K562 (cell line): Measurements from ENCODE around the gene PLSCR3. TPM values are rescaled to one million over a fixed set of nuclear protein-coding genes. Genes with fewer than 3 reads are reported as not detected.

Source experiments
- CLOCK ChIP-seq: fragments of 250-450 bp; sonication (Bioruptor Pico); IDR thresholded peaks from 2 replicates; pipeline ENCODE4 v1.4.0; 2020; ENCODE audit warnings: mild to moderate bottlenecking, moderate library complexity, borderline replicate concordance
- E2F6 ChIP-seq, 2 experiments: IDR thresholded peaks; 2 replicates each; pipeline ENCODE4 v1.6.1; 2011; ENCODE audit warnings: borderline replicate concordance in 1 of 2, control low read depth in 1 of 2, low read depth in 1 of 2, low read length in 1 of 2, mild to moderate bottlenecking in 1 of 2, mixed read lengths in 1 of 2, moderate library complexity in 1 of 2; ENCODE audit not compliant: insufficient read depth in 1 of 2, insufficient read length in 1 of 2, poor library complexity in 1 of 2, severe bottlenecking in 1 of 2; ENCODE audit errors: extremely low read depth in 1 of 2
- KDM2B ChIP-seq: fragments of 250-450 bp; sonication (Bioruptor Pico); IDR thresholded peaks from 2 replicates; pipeline ENCODE4 v1.8.0; 2021; ENCODE audit warnings: mild to moderate bottlenecking, moderate library complexity
- KLF10 ChIP-seq: fragments of 250-450 bp; sonication (Bioruptor Pico); IDR thresholded peaks from 2 replicates; pipeline ENCODE4 v1.6.1; 2021; ENCODE audit warnings: matching md5 sums
- KLF6 ChIP-seq: fragments of 250-450 bp; sonication (Bioruptor Pico); IDR thresholded peaks from 2 replicates; pipeline ENCODE4 v1.4.0; 2020; ENCODE audit warnings: mild to moderate bottlenecking, moderate library complexity, borderline replicate concordance
- MCM3 ChIP-seq: fragments of 450-650 bp; IDR thresholded peaks from 2 replicates; pipeline ENCODE4 v1.6.1; 2016
- MED1 ChIP-seq: sonication (generic); formaldehyde crosslinking; IDR thresholded peaks from 2 replicates; pipeline ENCODE4 v1.8.1; 2023; ENCODE audit warnings: missing genetic modification reagents, borderline replicate concordance
- MEF2A ChIP-seq: IDR thresholded peaks from 2 replicates; pipeline ENCODE4 v1.6.1; 2011; ENCODE audit warnings: low read depth, mild to moderate bottlenecking, low read length, moderate library complexity; ENCODE audit not compliant: control insufficient read depth
- NCOA2 ChIP-seq, 2 experiments: fragments of 450-650 bp; IDR thresholded peaks; 2 replicates each; pipeline ENCODE4 v1.6.1; 2018; ENCODE audit warnings: mild to moderate bottlenecking in 2 of 2, moderate library complexity in 1 of 2; ENCODE audit not compliant: partially characterized antibody in 2 of 2
- NFIX ChIP-seq: fragments of 250-450 bp; sonication (Bioruptor Pico); IDR thresholded peaks from 2 replicates; pipeline ENCODE4 v1.4.0; 2020; ENCODE audit warnings: low read depth, mild to moderate bottlenecking, moderate library complexity
- RAD51 ChIP-seq: fragments of 450-650 bp; IDR thresholded peaks from 2 replicates; pipeline ENCODE4 v1.7.1; 2016; ENCODE audit warnings: low read depth, mild to moderate bottlenecking, borderline replicate concordance
- SAP30 ChIP-seq: fragments of 200-600 bp; sonication (generic); IDR thresholded peaks from 2 replicates; pipeline ENCODE4 v1.6.1; 2012; ENCODE audit warnings: borderline replicate concordance, low read depth, mild to moderate bottlenecking, moderate library complexity, low read length, control low read depth, inconsistent platforms; ENCODE audit not compliant: insufficient read depth, poor library complexity, severe bottlenecking
- SRSF7 ChIP-seq: fragments of 200-400 bp; formaldehyde crosslinking; optimal IDR thresholded peaks from 2 replicates; pipeline ENCODE3; 2017; ENCODE audit warnings: mild to moderate bottlenecking, low read depth, low read length
- TCF7 ChIP-seq: sonication (generic); IDR thresholded peaks from 2 replicates; pipeline ENCODE4 v1.6.1; 2016; ENCODE audit warnings: antibody characterized with exemption, borderline replicate concordance
- ZKSCAN1 ChIP-seq: fragments of 150-350 bp; IDR thresholded peaks from 2 replicates; pipeline ENCODE4 v1.6.1; 2016; ENCODE audit warnings: low read depth, low read length
- ZNF695 ChIP-seq: fragments of 450-650 bp; formaldehyde crosslinking; IDR thresholded peaks from 2 replicates; pipeline ENCODE4 v1.4.0; 2020; ENCODE audit warnings: mild to moderate bottlenecking, moderate library complexity
- ZNF76 ChIP-seq: fragments of 250-450 bp; sonication (Bioruptor Pico); IDR thresholded peaks from 2 replicates; pipeline ENCODE4 v1.4.0; 2020; ENCODE audit warnings: mild to moderate bottlenecking, moderate library complexity, borderline replicate concordance
- polyA plus RNA-seq, 8 experiments: library from polyadenylated mRNA; depleted of rRNA in 4 of 8; stranded (reverse) in 5 of 8; unstranded in 3 of 8; fragments of >200 nt; fragmentation: Nextera tagmentation in 2 of 8; fragmentation: Illumina TruSeq in 1 of 8; extraction: Ambion mirVana in 2 of 8; extraction: Trizol in 1 of 8; gene quantifications; 2 replicates each; pipeline versions ENCODE4 v1.2.1 to v1.2.3, GENCODE V29; 2011 to 2014; ENCODE audit warnings: inconsistent platforms in 1 of 8, missing spikeins in 1 of 8
- total RNA-seq, 7 experiments: library from RNA; depleted of rRNA in 6 of 7; stranded (reverse); fragments of >200 nt in 6 of 7; fragmentation: Illumina TruSeq in 2 of 7; extraction: Trizol in 2 of 7; gene quantifications; 2 replicates each; pipeline versions ENCODE4 v1.2.1 to v1.2.3, GENCODE V29; 2011 to 2021; ENCODE audit warnings: low replicate concordance in 1 of 7
- TF ChIP-seq, protein P1 (sequence below): conservative IDR thresholded peaks from 2 replicates; pipeline ENCODE4 v1.6.1; 2011; ENCODE audit warnings: low read depth, mild to moderate bottlenecking, low read length; ENCODE audit not compliant: control insufficient read depth
- TF ChIP-seq, protein P2 (sequence below): IDR thresholded peaks from 2 replicates; pipeline ENCODE4 v1.6.1; 2011; ENCODE audit warnings: borderline replicate concordance, low read depth, mild to moderate bottlenecking, moderate library complexity, low read length; ENCODE audit not compliant: insufficient read depth, poor library complexity, severe bottlenecking

PLSCR3 gene
- total and polyA plus RNA-seq, 9 of the 15 experiments (the other 6 are each of a cell fraction or from before 2014, with no cell fraction given): 3.2 to 16.8 (median 4.5) TPM

- TF ChIP-seq KDM2B (CRISPR knock-in tag) (no peak), ZNF695 (CRISPR knock-in tag) (no peak), SAP30 (peak; percentile 57), ZNF76 (no peak), NFIX (CRISPR knock-in tag) (no peak), MED1 (CRISPR knock-in tag) (no peak), KLF6 (CRISPR knock-in tag) (no peak), MEF2A (no peak), CLOCK (CRISPR knock-in tag) (no peak), MCM3 (no peak), SRSF7 (no peak), ZKSCAN1 (0 out of 2 replicates have a peak, but pooled peaks have one; percentile 13), TCF7 (no peak), KLF10 (no peak), E2F6 (IDR thresholded peaks at IDR 0.05; ENCODE audit: borderline replicate concordance in 1 of 2, extremely low read depth in 1 of 2, insufficient read depth in 1 of 2, insufficient read length in 1 of 2, low read depth in 1 of 2, low read length in 1 of 2, poor library complexity in 1 of 2, severe bottlenecking in 1 of 2) (peak; percentile 31 to 57), NCOA2 (IDR thresholded peaks at IDR 0.05; ENCODE audit: partially characterized antibody in 2 of 2) (no peak), RAD51 (no peak)
- TF ChIP-seq, protein P1, sequence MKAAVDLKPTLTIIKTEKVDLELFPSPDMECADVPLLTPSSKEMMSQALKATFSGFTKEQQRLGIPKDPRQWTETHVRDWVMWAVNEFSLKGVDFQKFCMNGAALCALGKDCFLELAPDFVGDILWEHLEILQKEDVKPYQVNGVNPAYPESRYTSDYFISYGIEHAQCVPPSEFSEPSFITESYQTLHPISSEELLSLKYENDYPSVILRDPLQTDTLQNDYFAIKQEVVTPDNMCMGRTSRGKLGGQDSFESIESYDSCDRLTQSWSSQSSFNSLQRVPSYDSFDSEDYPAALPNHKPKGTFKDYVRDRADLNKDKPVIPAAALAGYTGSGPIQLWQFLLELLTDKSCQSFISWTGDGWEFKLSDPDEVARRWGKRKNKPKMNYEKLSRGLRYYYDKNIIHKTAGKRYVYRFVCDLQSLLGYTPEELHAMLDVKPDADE: no peak
- TF ChIP-seq, protein P2, sequence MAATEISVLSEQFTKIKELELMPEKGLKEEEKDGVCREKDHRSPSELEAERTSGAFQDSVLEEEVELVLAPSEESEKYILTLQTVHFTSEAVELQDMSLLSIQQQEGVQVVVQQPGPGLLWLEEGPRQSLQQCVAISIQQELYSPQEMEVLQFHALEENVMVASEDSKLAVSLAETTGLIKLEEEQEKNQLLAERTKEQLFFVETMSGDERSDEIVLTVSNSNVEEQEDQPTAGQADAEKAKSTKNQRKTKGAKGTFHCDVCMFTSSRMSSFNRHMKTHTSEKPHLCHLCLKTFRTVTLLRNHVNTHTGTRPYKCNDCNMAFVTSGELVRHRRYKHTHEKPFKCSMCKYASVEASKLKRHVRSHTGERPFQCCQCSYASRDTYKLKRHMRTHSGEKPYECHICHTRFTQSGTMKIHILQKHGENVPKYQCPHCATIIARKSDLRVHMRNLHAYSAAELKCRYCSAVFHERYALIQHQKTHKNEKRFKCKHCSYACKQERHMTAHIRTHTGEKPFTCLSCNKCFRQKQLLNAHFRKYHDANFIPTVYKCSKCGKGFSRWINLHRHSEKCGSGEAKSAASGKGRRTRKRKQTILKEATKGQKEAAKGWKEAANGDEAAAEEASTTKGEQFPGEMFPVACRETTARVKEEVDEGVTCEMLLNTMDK: peak; percentile 71
Observed at GRCh38 chr17:7435676-7436555, 41.6 kb upstream of the PLSCR3 start (continued).
